ENCODE measurements around the gene CTBP2. TPM values are rescaled to one million over a fixed set of nuclear protein-coding genes. Genes with fewer than 3 reads are reported as not detected.

The CTBP2 gene
- total and polyA plus RNA-seq, 10 of the 15 experiments (the other 5 are each of a cell fraction or from before 2014, with no cell fraction given): 0.02 to 0.72 (median 0.06) TPM; not detected in 2

- TF ChIP-seq ZBTB33 (IDR thresholded peaks at IDR 0.05) (no peak), ATF2 (IDR thresholded peaks at IDR 0.05; ENCODE audit: low read length) (no peak)
Measured at GRCh38 chr10:124952123-124952522, 208.2 kb downstream of the CTBP2 start (continued).

- in situ Hi-C loops (cut with MboI) (no loop called here), intact Hi-C loops (cut with micrococcal nuclease; ENCODE audit: unreplicated experiment) (no loop called here)
- FAIRE-seq: no peak
- Histone ChIP-seq H3K36me3 (ENCODE audit: control insufficient read depth in 2 of 2, insufficient read depth in 2 of 2, low read length in 1 of 2) (peaks cover 0 to 8% of the 10 kb centered on the region in 2 experiments; a peak in 2 of 4 replicates), H3K27ac (ENCODE audit: control insufficient read depth, insufficient read depth) (no peak overlapping the region), H3K9me3 (replicated peaks; ENCODE audit: control insufficient read depth, insufficient read depth, low read length) (no peaks in the 10 kb centered on the region), H3K4me2 (ENCODE audit: control insufficient read depth, insufficient read depth) (no peak overlapping the region), H4K20me1 (ENCODE audit: control insufficient read depth, insufficient read depth) (0 out of 2 replicates have a peak, but pooled peaks cover 2% of the 10 kb centered on the region), H3K27me3 (replicated peaks in 1 of 2; ENCODE audit: control insufficient read depth in 2 of 2, insufficient read depth in 2 of 2, low read length in 1 of 2) (no peaks in the 10 kb centered on the region), H3K4me3 (no peak overlapping the region), H3K4me1 (ENCODE audit: control insufficient read depth, insufficient read depth, low read length) (no peaks in the 10 kb centered on the region), H3K79me2 (ENCODE audit: control insufficient read depth, insufficient read depth, low read length) (peaks cover 28% of the 10 kb centered on the region), H2AFZ (ENCODE audit: control insufficient read depth, low read depth, low read length) (no peak overlapping the region), H3K9ac (ENCODE audit: control insufficient read depth, insufficient read depth, low read length) (no peak overlapping the region)
- no TSS peak for BruUV-seq (replicated peaks)
- ATAC-seq: no peak
- SMC1A ChIA-PET (ENCODE audit: uncharacterized antibody, unreplicated experiment): interaction anchor here (0.9 kb wide), 1 partner anchor 24 kb away, joined by 3 read pairs; no protein-coding TSS in a partner anchor
- RAD21 ChIA-PET (ENCODE audit: unreplicated experiment): interaction anchor here (1.0 kb wide), 1 partner anchor 21 kb away, joined by 4 read pairs; no protein-coding TSS in a partner anchor
- 94% methylated on average over 5 of the region's 5 CpGs for WGBS (ENCODE audit: insufficient coverage, insufficient replicate concordance, low lambda C conversion rate, missing lambda C conversion rate)
- POLR2A ChIA-PET: no interaction called here
- CTCF ChIA-PET: interaction anchor here (1.3 kb wide), 1 partner anchor 43 kb away, joined by 4 read pairs; no protein-coding TSS in a partner anchor
- DNase-seq (ENCODE audit: low read depth, low spot score): no peak
- TF ChIP-seq TCF12 (IDR thresholded peaks at IDR 0.05; ENCODE audit: low read depth, low read length) (no peak), MLLT1 (IDR thresholded peaks at IDR 0.05) (no peak), E2F4 (IDR thresholded peaks at IDR 0.05; ENCODE audit: low read depth, low read length) (no peak), ZNF592 (IDR thresholded peaks at IDR 0.05) (no peak), FOS (IDR thresholded peaks at IDR 0.05; ENCODE audit: borderline replicate concordance, extremely low read depth, insufficient read length) (no peak), E2F8 (IDR thresholded peaks at IDR 0.05; ENCODE audit: low read depth, partially characterized antibody) (no peak)
Measured at GRCh38 chr10:124949543-124949942, 210.8 kb downstream of the CTBP2 start.

Data from GM12878 (cell line).